Vein endothelial cell (primary cell): ENCODE results near the gene ENGASE. TPM values are rescaled to one million over a fixed set of nuclear protein-coding genes. Genes with fewer than 3 reads are reported as not detected.

Experiments used
- total RNA-seq: library from RNA; depleted of rRNA; stranded (reverse); fragments of >200 nt; gene quantifications from 2 replicates; pipeline ENCODE4 v1.2.3, GENCODE V29; 2012

Gene ENGASE, protein sequence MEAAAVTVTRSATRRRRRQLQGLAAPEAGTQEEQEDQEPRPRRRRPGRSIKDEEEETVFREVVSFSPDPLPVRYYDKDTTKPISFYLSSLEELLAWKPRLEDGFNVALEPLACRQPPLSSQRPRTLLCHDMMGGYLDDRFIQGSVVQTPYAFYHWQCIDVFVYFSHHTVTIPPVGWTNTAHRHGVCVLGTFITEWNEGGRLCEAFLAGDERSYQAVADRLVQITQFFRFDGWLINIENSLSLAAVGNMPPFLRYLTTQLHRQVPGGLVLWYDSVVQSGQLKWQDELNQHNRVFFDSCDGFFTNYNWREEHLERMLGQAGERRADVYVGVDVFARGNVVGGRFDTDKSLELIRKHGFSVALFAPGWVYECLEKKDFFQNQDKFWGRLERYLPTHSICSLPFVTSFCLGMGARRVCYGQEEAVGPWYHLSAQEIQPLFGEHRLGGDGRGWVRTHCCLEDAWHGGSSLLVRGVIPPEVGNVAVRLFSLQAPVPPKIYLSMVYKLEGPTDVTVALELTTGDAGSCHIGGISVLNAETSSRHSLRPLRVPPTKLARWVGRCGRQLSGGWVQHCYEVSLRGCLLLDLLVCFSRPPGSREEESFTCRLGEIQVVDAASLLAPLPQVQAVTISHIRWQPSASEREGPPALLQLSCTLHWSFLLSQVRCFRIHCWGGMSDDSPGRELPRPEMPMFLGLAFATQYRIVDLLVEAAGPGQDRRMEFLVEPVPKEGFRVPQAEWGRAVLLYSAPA
- 12.4 and 15.7 TPM in 2 replicates for total RNA-seq

GRCh38 chr17:79074649-79075445, at the start of gene ENGASE:
Gene ENGASE, plus strand, starts transcription at chr17:79074824. Its CDS starts 121 bp downstream, at chr17:79074945.

Other genes with a start within 250 kb of the ENGASE start
- gene USP36, start 234.0 kb upstream of the ENGASE start, total RNA-seq = 36.9 and 42.5 TPM in 2 replicates
- 2.3 and 3.0 TPM in 2 replicates for gene CEP295NL, start 171.6 kb upstream of the ENGASE start, total RNA-seq
- gene TIMP2, start 149.4 kb upstream of the ENGASE start, total RNA-seq = 102 and 140 TPM in 2 replicates
- 0.76 and 2.3 TPM in 2 replicates for gene LGALS3BP, start 94.9 kb upstream of the ENGASE start, total RNA-seq
- 78.3 and 96.4 TPM in 2 replicates for gene CANT1, start 65.1 kb upstream of the ENGASE start, total RNA-seq
- gene C1QTNF1, start 50.7 kb upstream of the ENGASE start, total RNA-seq = 2.9 and 4.3 TPM in 2 replicates